GM18502 (cell line): ENCODE measurements around the gene PRR14L.
"Not testable (repeated sequence)": the region's sequence is repeated elsewhere in the genome, so short reads cannot be mapped to it uniquely, and the experiment has no call there.

ENCODE experiments used
- ATAC-seq: cut with Tn5 transposase; IDR thresholded peaks from one replicate; pipeline ENCODE4 v1.9.1; 2021; ENCODE audit warnings: mild to moderate bottlenecking; ENCODE audit not compliant: unreplicated experiment, poor library complexity

PRR14L gene

GRCh38 chr22:31749636-31750364, at the start of gene PRR14L:
Gene PRR14L, minus strand, starts transcription at chr22:31750132. Its CDS starts 11,272 bp downstream, at chr22:31738860.
- peak; percentile 60 for ATAC-seq

GRCh38 chr22:31799358-31799757, 49.4 kb upstream of the PRR14L start:
- ATAC-seq = not testable (repeated sequence)

GRCh38 chr22:31790240-31790639, 40.3 kb upstream of the PRR14L start:
- peak; percentile 54 for ATAC-seq

- ATAC-seq = no peak
Measured at GRCh38 chr22:31789803-31790202, 39.9 kb upstream of the PRR14L start.

GRCh38 chr22:31776231-31776630, 26.3 kb upstream of the PRR14L start:
- no peak for ATAC-seq

GRCh38 chr22:31773416-31773815, 23.5 kb upstream of the PRR14L start:
- no peak for ATAC-seq

- no peak for ATAC-seq
Measured at GRCh38 chr22:31768422-31769059, 18.6 kb upstream of the PRR14L start.

GRCh38 chr22:31764785-31765184, 14.9 kb upstream of the PRR14L start:
- ATAC-seq = no peak

GRCh38 chr22:31758860-31759259, 8.9 kb upstream of the PRR14L start:
- not testable (repeated sequence) for ATAC-seq

GRCh38 chr22:31757265-31757664, 7.3 kb upstream of the PRR14L start:
- ATAC-seq = no peak

GRCh38 chr22:31754813-31755212, 4.9 kb upstream of the PRR14L start:
- no peak for ATAC-seq

GRCh38 chr22:31753634-31754501, 3.9 kb upstream of the PRR14L start, which contains the start of gene DEPDC5:
Gene DEPDC5, plus strand, starts transcription at chr22:31754019. Its CDS starts 903 bp downstream, at chr22:31754922.
- ATAC-seq = peak; percentile 70

- peak; percentile 5 for ATAC-seq
Measured at GRCh38 chr22:31753005-31753633, 3.2 kb upstream of the PRR14L start.

GRCh38 chr22:31752096-31752847, 2.3 kb upstream of the PRR14L start:
- ATAC-seq = no peak

- ATAC-seq = no peak
Measured at GRCh38 chr22:31750365-31751284, 693 bp upstream of the PRR14L start.

GRCh38 chr22:31748490-31748889, 1.4 kb downstream of the PRR14L start:
- ATAC-seq = no peak

- no peak for ATAC-seq
Measured at GRCh38 chr22:31747441-31747840, 2.5 kb downstream of the PRR14L start.

GRCh38 chr22:31743871-31744270, 6.1 kb downstream of the PRR14L start:
- ATAC-seq = no peak

GRCh38 chr22:31742682-31743081, 7.2 kb downstream of the PRR14L start:
- ATAC-seq = no peak
